Skeletal muscle satellite cell (primary cell): ENCODE results near the gene UNC5A.

Experiments used
- H3K27me3 ChIP-seq: 2 replicates; pipeline ENCODE4 v1.7.0; 2013; ENCODE audit warnings: low read length; ENCODE audit not compliant: control insufficient read depth, insufficient read depth
- H3K36me3 ChIP-seq: 2 replicates; pipeline ENCODE4 v1.7.0; 2013; ENCODE audit warnings: mild to moderate bottlenecking, control low read depth, low read length; ENCODE audit not compliant: insufficient read depth
- H3K4me1 ChIP-seq: 2 replicates; pipeline ENCODE4 v1.7.0; 2013; ENCODE audit warnings: low read length; ENCODE audit not compliant: control insufficient read depth, insufficient read depth
- H3K4me2 ChIP-seq: 2 replicates; pipeline ENCODE4 v1.7.0; 2013; ENCODE audit warnings: mild to moderate bottlenecking, low read length
- H3K4me3 ChIP-seq: 2 replicates; pipeline ENCODE4 v1.7.0; 2013; ENCODE audit warnings: low read length
- H3K9ac ChIP-seq: 2 replicates; pipeline ENCODE4 v1.7.0; 2013; ENCODE audit warnings: mild to moderate bottlenecking, low read depth, low read length, moderate library complexity
- H3K9me3 ChIP-seq: replicated peaks from 2 replicates; pipeline ENCODE4 v1.7.0; 2013; ENCODE audit warnings: mild to moderate bottlenecking, control low read depth, low read length

UNC5A gene

GRCh38 chr5:176921714-176922113, 111.4 kb downstream of the UNC5A start:
- Histone ChIP-seq H3K4me1 (no peaks in the 10 kb centered on the region), H3K36me3 (peaks cover 12% of the 10 kb centered on the region), H3K4me3 (no peak overlapping the region), H3K9me3 (no peaks in the 10 kb centered on the region), H3K27me3 (no peaks in the 10 kb centered on the region), H3K9ac (no peak overlapping the region), H3K4me2 (no peak overlapping the region)

- Histone ChIP-seq H3K36me3 (peaks cover 12% of the 10 kb centered on the region), H3K27me3 (no peaks in the 10 kb centered on the region), H3K9me3 (no peaks in the 10 kb centered on the region), H3K4me2 (no peak overlapping the region), H3K9ac (no peak overlapping the region), H3K4me3 (no peak overlapping the region), H3K4me1 (no peaks in the 10 kb centered on the region)
Observed at GRCh38 chr5:176922817-176923216, 112.5 kb downstream of the UNC5A start.

GRCh38 chr5:176927562-176927961, 117.2 kb downstream of the UNC5A start:
- Histone ChIP-seq H3K36me3 (peaks cover 19% of the 10 kb centered on the region), H3K4me2 (no peak overlapping the region), H3K27me3 (no peaks in the 10 kb centered on the region), H3K4me1 (no peaks in the 10 kb centered on the region), H3K9me3 (no peaks in the 10 kb centered on the region), H3K4me3 (no peak overlapping the region), H3K9ac (no peak overlapping the region)

- Histone ChIP-seq H3K9ac (no peak overlapping the region), H3K9me3 (no peaks in the 10 kb centered on the region), H3K4me1 (no peaks in the 10 kb centered on the region), H3K4me2 (no peak overlapping the region), H3K27me3 (no peaks in the 10 kb centered on the region), H3K36me3 (peaks cover 29% of the 10 kb centered on the region), H3K4me3 (no peak overlapping the region)
Observed at GRCh38 chr5:176929654-176930053, 119.3 kb downstream of the UNC5A start.
